ENCODE results near the gene REPS1.

The REPS1 gene

GRCh38 chr6:138857775-138858174 lies 130.3 kb downstream of the REPS1 start:
- Mint-ChIP-seq H3K4me3 (no peak overlapping the region), H3K9me3 (no peaks in the 10 kb centered on the region), H3K27ac (no peak overlapping the region), H3K4me1 (no peaks in the 10 kb centered on the region), H3K36me3 (no peaks in the 10 kb centered on the region), H3K27me3 (peaks cover 6% of the 10 kb centered on the region)
- CTCF ChIA-PET, result no interaction called here
- DNase-seq, result no peak

- Mint-ChIP-seq H3K9me3 (no peaks in the 10 kb centered on the region), H3K4me1 (no peaks in the 10 kb centered on the region), H3K27ac (no peak overlapping the region), H3K27me3 (peaks cover 6% of the 10 kb centered on the region), H3K4me3 (no peak overlapping the region), H3K36me3 (no peaks in the 10 kb centered on the region)
- CTCF ChIA-PET, result no interaction called here
- no peak for DNase-seq
Observed at GRCh38 chr6:138856654-138857053, 131.4 kb downstream of the REPS1 start.

All from activated naive CD4-positive, alpha-beta T cell treated with anti-CD3 and anti-CD28 coated beads, Interleukin-2, amount 10 ng/mL, durations not matched to agents 7 days and 5 days (primary cell).